Right lung (tissue), 5 donors: ENCODE data around the gene ZNF804A. TPM values are rescaled to one million over a fixed set of nuclear protein-coding genes. Genes with fewer than 3 reads are reported as not detected.

Experiments
- DNase-seq, 2 donors: peaks; one replicate each; pipeline ENCODE4 v3.0.0-alpha.2; 2013
- polyA plus RNA-seq, 5 donors: library from polyadenylated mRNA; unstranded; fragments of 120-200 nt; gene quantifications; one replicate each; pipeline versions ENCODE4 v1.2.1 to v1.2.3, GENCODE V29; 2013; ENCODE audit warnings: inconsistent platforms in 1 of 5, low replicate concordance in 1 of 5; ENCODE audit not compliant: insufficient read length in 5 of 5, insufficient read depth in 1 of 5

Gene ZNF804A
- polyA plus RNA-seq, 5 donors, result 0.05 to 0.07 (median 0.05) TPM; not detected in 1

DNA sequence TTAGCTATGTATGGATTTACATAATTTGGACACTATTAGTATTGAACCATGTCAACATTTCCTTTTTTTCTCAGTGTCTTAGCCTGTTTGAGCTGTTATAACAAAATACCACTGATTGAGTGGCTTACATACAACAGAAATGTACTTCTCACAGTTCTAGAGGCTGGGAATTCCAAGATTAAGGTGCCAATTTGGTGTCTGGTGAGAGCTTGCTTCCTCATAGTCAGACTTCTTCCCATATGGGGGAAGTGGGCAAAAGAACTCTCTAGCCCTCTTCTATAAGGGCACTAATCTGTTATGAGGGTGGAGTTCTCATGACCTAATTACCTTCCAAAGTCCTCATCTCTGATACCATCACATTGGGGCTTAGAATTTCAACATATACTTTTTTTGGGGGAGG lies 12.6 kb downstream of the ZNF804A start:
- DNase-seq, result no peak

DNA sequence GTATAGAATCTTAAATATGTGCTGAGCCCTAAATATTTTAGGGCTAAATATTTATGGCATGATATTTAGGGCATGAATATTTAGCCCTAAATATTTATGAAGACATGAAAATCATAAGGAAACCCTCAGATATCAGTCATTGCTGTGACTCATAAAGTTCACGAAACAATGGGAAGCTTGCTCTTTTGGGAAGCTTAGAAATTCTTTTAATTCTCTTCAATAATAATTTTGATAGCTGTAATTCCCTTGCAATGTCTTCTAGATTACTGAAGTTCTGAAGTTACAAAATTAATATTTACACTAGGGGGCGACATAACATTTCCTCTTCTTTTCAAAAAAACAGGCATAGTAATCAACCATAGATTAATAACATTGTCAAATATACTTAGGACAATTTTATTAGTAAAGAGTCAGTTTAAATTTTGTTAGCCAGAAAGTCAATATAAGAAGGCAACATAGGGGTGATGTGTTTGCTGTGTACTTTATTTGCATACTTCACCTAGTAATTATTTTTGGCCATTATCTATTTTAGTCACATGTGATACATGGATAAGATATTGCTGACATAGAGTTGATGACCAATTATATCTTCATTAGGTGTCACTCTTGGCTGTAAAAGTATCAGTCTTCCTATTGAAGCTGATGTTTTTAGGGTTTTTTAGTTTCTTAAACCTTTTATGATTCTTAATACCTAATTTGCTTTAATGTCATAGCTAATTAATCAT lies 13.2 kb downstream of the ZNF804A start:
- no peak for DNase-seq

DNA sequence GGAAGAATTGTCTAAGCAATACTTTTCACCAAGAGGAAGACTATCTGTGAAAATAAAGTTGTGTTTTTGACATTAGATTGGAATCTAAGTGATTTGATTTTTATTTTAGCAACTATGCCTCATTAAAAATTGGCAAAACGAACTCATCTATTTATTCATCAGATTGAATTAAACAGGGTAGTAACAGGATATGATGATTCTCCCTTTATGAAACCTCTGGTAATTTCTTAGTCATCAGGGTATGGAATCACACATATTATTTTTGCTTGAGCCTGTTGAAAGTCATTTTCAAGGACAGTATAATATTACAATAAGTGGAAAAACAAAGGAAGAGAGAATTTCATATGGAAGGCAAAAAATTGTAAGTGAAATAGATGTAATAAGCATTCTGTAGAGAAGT lies 22.0 kb downstream of the ZNF804A start:
- DNase-seq, result no peak

DNA sequence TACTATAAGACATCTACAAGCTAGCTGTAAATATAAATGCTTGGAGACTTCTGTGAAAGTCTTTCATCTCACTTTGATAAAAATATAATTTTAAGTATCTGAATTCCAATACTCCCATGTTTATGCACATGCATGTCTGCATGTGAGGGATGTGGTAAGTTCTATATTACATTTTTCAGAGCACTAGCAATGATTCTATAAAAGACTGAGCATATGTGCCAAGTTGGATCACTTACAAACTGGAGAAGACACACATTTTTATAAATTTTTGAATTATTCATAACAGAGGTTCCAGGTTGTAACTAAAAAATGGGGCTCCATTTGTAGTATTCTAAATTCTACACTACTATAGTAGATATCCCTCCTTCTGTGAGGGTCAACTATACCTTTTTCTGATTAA lies 26.0 kb downstream of the ZNF804A start:
- DNase-seq, result no peak

DNA sequence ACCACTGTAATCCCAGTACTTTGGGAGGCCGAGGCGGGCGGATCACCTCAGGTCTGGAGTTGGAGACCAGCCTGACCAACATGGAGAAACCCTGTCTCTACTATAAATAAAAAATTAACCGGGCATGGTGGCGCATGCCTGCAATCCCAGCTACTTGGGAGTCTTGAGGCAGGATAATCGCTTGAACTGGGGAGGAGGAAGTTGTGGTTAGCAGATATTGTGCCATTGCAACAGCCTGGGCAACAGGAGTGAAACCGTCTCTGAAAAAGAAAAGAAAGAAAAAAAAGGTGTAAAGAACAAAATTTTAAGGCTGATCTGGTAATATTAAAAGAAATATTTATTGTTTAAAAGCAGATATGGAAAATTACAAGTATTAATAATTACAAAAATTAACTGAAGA lies 29.7 kb downstream of the ZNF804A start:
- no peak for DNase-seq

DNA sequence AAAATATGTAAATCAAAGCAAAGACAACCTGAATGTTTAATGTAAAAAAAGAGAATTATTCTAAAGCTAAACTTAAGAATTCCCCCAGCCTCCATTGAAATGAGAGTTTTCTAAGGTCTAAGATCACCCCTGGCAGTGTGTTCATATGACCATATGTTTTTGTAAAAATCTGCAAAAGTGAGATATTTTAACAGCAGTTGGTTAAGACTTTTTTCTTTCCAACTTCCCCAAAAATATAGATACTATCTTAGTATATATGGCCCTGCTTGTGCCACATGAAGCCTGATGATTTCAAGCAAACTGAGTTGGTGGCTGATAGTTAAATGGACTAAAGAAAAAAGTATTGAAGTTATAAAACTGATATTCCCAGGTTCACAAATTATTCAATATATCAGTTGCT lies 35.4 kb downstream of the ZNF804A start:
- no peak for DNase-seq

DNA sequence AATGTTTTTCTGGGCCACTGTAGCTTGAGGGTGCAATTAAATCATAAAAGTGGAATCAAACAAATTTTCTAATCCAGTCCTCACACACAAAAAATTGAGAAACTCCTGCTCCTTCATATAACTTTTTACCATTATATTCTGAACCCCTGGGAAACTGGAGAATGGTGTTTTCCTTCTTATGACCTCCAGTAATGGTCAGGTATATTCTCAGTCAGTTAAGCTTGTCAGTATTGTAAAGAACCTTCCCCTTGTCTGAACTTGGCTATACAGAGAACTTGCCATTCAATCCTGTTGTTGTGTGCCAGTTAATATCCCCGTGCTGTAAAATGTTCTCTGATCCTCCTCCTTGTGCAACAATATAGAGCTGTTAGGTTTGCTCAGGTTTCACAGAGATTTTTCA lies 39.5 kb downstream of the ZNF804A start:
- no peak for DNase-seq

DNA sequence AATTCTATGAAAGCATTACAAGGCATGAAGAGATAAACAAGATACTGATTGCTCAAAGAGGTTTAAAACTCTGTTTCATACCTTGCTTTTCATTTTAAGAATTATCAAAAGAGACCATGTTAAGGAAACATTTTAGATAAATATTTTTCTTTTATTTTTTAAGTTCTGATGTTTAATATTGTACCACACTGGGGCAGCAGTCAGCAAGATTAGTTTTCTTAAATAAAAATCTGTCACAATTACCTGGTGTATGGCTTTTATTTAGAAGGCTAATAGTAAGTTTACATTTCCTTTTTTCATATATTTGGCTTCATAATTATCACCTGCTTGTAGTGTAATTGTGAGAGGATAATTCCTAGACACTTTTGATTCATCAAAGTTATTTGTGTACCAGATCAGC lies 46.4 kb downstream of the ZNF804A start:
- DNase-seq, result no peak

DNA sequence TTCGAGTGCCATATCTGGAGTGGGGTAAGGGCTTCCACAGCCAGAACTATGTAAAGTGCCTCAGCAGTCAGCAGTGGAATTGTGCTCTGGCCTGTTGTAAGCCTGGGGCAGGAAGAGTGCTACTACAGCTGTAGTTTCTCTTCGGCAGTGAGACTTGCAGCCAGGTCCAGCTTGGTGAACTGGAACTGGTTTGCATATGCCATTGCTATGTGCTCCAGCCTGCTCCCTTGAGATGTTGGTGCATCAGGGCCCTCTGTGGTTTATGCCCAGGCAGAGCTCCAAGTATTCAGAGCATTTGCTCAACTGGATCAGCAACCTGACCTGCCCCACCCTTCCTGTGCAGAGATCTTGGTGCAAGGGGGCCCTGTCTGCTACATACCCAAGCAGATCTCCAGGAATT lies 47.8 kb downstream of the ZNF804A start:
- no peak for DNase-seq

DNA sequence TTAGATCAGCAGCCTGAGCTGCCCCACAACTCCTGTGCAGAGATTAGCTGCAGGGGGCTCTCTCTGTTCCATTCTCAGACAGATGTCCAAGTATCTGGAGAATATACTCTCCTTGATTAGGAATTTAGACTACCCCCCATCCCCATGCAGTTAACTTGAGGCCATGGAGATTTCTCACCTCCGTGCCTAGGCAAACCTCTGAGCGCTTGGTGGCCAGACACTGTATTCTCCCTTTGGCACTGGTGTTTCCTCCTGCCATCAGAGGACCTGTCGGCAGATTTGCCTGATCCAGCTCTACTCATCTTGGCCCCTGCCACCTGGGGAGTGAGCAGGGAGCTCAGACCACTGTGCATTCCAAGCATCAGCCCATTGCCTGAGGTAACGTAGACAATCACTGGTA lies 48.3 kb downstream of the ZNF804A start:
- DNase-seq, result no peak

DNA sequence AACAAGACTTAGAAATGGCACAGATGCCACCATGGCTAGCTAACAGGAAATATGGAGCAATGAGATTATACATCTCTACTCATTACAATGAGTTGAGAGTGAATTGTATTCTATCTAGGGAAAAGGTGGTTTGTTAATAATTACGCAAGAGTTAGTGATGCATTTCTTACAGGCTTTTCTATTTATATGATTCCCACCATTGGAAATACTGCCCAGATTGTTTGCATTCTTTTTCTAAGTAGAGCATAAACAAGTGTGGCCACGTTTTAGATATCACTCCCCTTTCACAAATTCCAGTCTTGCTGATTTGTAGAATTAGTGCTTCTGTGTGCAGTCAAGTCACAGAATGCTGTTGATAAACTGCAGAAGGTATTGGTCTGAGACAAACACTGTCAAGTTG lies 56.6 kb downstream of the ZNF804A start:
- no peak for DNase-seq

DNA sequence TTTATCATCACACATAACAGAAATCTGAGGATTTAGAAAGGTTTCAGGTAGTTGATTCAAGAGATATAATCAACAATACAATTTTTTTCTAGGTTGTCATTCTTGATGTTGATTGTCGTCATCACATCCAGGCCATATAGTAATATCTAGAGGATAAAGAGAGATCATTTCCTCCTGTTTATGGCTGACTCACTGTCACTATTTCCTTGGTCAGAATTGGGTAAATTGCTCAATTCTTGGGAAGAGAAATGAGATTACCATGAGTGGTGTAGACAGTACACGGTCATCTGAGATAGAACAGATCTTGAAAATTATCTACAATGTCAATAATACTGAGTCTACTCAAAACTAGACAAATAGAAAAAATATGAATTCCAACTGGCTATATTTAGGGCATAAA lies 78.8 kb downstream of the ZNF804A start:
- DNase-seq, result no peak

DNA sequence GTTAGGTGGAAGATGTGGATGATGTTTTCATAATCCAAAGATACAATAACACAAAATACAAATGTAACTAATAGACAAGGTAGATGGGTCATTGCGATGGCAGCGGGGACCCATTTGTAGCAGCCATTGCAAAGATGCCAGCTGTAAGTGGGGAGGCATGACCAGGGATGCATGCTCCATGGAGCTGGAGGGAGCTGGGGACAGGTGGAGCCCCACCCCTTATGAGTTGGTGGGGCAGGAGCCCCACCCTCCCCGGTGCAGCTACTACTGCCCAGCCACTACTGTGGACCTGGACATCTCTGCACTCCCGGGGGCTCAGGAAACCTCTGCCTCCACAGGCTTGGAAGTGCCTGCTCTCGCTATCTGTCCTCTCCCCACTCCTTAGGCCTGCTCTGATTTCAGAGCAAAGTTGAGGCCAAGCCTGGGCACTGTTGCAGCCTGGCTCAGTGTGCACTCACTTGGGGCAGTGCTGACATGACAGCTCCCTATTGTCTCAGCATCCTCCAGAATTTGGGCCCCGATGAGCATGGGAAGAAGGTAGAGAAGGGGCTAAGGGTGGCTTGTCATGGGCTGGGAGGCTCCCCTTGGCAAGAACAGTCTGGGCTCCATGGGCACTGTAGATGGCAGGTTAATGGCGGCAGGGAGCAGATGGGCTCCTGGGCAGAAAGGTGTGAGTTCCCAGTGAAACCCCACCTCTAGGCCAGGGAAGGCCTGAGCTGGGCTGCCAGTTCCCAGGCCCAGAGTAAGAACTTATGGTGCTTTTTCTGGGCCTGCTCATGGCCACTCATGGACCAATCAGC lies 81.1 kb downstream of the ZNF804A start:
- DNase-seq, result no peak

DNA sequence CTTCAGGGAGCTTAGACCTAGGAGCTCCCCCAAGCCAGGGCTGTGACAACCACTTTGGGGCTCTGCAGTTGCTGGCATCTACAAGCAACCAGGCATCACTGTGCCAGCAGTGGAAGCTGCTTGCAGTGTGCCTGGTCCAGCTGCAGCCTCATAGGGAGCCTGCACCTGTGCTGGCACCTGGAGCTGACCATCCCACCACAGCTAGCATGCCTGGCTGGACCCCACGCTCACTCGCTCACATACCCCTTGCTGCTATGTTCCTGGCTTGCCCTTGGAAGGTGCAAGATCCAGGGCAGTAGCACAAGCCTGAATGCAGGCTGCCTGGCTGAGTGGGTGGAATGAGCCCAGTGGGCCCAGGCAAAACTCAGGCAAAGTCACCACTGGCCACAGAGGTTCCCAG lies 82.5 kb downstream of the ZNF804A start:
- DNase-seq, result no peak

DNA sequence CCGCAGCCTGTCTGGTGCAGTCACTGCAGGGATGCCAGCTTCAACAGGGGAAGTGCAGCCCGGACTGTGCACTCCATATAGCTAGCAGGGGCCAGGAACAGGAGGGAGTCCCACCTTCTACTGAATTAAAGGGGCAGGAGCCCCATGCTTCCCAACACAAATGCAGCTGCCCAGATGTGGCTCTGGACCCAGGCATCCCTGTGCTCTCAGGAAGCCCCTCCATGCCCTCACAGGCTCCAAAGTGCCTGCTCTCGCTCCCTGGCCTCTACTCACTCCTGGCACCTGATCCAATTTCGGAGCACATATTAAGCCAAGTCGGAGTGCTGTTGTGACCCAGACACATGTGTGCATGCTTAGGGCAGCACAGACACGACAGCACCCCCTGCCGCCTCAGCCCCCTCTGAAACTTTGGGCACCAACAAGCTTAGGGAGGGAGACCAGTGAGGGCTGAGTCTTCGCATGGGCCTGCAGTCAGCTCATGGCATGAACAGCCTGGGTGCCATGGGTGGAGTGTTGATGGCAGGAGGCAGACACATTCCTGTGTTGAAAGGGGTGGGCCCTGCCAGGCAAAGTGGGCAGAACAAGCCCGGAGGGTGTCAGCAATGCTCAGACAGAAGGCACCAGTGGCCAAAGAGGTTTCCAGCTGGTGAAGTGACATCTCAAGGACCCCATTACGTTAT lies 83.5 kb downstream of the ZNF804A start:
- DNase-seq, result no peak

DNA sequence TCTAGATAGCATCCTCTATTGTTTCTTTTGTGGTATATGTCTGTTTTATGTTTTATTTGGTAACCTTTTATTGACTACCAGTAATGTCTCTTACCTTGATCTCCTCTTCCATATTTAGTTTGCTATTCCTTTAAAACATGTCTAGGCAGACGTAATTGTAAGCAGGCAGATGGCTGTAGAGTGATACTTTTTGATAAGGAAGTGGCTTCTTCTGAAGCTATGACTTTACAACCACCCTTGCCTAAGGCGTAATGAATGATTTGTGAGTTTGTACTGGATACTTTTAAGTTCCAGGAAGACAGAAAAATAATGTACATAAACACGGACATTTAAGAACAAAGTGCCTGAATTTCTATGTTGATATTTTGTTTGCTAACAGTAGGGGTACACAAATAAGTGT lies 85.6 kb downstream of the ZNF804A start:
- DNase-seq, result no peak

DNA sequence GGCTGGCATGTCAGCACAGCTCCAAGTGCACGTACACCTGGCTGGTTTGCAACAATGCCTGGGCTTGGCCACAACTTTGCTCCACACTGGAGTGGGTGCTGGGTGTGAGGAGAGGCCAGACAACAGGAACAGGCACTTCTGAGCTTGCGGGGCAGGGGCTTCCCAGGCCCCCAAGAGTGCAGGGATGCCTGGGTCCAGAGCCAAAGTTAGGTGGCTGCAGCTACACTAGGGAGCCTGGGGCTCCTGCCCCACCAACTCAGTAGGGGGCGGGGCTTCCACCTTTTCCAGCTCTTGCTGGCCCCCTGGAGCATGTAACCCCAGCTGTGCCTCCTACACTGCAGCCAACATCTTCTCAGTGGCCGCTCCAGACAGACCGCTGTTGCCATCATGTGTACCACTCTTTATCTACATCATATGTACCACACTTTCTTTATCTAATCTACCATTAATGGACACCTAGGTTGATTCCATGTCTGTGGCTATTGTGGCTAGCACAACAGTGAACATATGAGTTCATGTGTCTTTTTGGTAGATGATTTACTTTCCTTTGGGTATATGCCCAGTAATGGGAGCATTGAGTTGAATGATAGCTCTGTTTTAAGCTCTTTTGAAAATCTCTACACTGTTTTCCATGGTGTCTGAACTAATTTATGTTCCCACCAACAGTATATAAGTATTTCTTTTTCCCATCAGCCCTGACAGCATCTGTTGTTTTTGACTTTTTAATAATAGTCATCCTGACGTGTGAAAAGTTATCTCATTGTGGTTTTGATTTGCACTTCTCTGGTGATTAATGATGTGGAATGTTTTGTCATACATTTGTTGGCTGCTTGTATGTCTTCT lies 87.9 kb downstream of the ZNF804A start:
- DNase-seq, result no peak

DNA sequence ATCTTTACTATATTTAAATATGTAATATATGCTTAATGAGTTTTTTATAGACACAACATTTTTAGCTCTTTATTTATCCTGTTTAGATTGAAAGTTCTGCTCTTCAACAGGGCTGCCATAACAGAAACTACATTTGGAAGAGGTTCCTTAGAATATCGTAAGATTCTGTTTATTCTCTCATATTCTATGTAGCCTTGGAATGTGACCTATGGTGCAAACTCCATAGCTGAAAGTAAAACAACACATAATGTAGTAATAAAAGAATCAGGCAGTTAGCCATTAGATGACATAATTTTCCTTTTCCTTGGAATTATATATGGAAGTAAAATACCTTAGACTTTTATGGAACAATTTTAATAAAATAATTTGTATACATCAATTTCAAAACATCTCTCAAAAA lies 91.3 kb downstream of the ZNF804A start:
- DNase-seq, result no peak

DNA sequence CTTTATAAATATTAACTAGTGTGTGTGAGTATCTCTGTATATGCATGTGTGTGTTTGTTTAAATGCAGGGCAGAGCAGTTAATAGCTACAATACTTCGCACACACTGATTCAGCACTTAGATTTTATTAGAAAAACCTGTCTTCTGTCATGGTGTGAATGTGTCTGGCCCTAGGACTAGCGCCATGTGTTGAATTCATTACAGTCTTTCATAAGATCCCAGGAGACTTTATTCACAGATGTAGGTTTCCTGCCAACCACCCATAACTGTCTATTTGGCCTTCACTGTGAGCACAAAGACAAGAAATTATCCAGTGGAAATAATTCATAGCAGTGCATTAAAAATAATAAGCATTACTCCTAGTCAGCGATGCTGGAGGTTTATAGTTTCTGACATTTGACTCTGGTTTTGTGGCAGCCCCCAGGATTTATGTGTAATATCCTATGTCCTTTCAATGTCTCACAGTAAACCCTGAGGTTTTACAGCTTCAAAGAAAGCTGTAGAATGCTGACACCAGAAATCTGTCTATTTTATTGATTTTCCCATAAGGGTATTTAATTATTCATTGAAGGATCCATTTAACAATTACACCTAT lies 93.9 kb downstream of the ZNF804A start:
- no peak for DNase-seq

DNA sequence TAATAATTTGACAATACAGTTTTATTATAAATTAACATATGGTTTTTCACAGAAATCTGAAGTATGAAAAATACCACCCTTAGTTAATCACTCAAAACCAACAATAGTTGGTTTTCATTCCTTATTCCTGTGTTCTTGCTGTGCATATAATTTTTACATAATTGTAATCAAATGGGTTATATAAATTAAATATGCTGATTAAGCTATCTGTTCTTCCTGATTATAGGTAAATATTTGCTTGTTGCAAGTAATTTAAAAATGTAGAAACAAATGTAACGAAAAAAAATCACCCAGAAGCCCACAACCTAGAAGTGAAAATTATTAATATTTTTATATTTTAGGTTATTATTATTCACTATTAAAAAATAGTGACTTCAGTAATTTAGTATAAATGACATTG lies 98.3 kb downstream of the ZNF804A start:
- no peak for DNase-seq

DNA sequence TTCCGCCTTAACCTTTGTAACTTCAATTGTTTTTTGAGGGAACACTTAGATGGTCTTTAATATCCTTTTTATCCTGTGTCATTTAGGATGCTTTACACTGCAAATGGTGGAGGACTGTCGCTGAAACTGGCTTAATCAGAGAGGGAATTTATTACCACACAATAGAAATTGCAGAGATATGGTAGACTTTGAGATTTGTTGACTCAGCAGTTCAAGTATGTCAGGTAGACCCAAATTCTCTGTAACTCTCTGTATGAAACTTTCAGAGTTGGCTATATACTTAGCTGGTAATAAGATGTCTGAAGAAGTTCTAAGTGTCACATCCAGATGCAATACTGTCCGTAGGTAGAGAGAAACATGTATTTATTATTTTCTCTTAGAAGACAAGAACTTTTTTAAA lies 100.1 kb downstream of the ZNF804A start:
- DNase-seq, result no peak

DNA sequence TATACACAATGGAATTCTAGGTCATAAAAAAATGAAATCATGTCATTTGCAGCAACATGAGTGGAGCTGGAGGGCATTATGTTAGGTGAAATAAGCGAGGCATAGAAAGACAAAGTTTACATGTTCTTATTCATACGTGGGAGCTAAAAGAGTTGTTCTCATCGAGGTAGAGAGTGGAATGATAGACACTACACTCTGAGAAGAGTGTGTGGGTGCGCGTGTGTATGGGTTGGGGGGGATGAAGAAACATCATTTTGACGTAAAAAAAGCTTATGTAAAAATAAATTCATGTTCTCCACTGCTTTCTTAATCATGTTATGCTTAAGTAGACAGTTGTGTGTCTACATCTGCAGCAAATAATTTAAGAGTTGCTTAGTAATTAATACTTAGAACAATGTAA lies 123.6 kb downstream of the ZNF804A start:
- no peak for DNase-seq
